RWPE2 (cell line): Measurements from ENCODE around the gene SMPX.

Source experiments
- ATAC-seq: fragments of 200-7000 bp; cut with Tn5 transposase; 3 replicates; pipeline ENCODE4 v1.9.1; 2021; ENCODE audit warnings: low read depth
- DNase-seq: peaks from one replicate; pipeline ENCODE4 v3.0.0-alpha.2; 2020; ENCODE audit warnings: low spot score
- H3K27ac ChIP-seq: fragments of 450-650 bp; 2 replicates; pipeline ENCODE4 v1.5.1; 2017; ENCODE audit warnings: mild to moderate bottlenecking; ENCODE audit not compliant: poor library complexity, severe bottlenecking
- H3K27me3 ChIP-seq: fragments of 250-450 bp; sonication (Bioruptor Pico); 2 replicates; pipeline ENCODE4 v1.5.1; 2021; ENCODE audit warnings: mild to moderate bottlenecking, moderate library complexity; ENCODE audit not compliant: insufficient read depth, poor library complexity, severe bottlenecking
- H3K36me3 ChIP-seq: fragments of 250-450 bp; sonication (Bioruptor Pico); 2 replicates; pipeline ENCODE4 v1.5.1; 2020; ENCODE audit warnings: low read depth, mild to moderate bottlenecking, moderate library complexity
- H3K4me1 ChIP-seq: fragments of 250-450 bp; sonication (Bioruptor Pico); 2 replicates; pipeline ENCODE4 v1.5.1; 2021; ENCODE audit warnings: mild to moderate bottlenecking, moderate library complexity; ENCODE audit not compliant: insufficient read depth, poor library complexity, severe bottlenecking
- H3K4me3 ChIP-seq: fragments of 250-450 bp; sonication (Bioruptor Pico); 2 replicates; pipeline ENCODE4 v1.5.1; 2021; ENCODE audit warnings: mild to moderate bottlenecking, moderate library complexity; ENCODE audit not compliant: severe bottlenecking
- H3K9me3 ChIP-seq: fragments of 250-450 bp; sonication (Bioruptor Pico); 2 replicates; pipeline ENCODE4 v1.5.1; 2021; ENCODE audit warnings: mild to moderate bottlenecking, moderate library complexity; ENCODE audit not compliant: severe bottlenecking
- CTCF ChIP-seq: fragments of 450-650 bp; IDR thresholded peaks from one replicate; pipeline ENCODE4 v1.5.1; 2017; ENCODE audit warnings: mild to moderate bottlenecking, moderate library complexity; ENCODE audit not compliant: poor library complexity, severe bottlenecking

Gene SMPX

GRCh38 chrX:21757960-21758359, at the start of gene SMPX:
TSS of gene SMPX (minus strand) at chrX:21758116. CDS start at chrX:21754290, 3,826 bp downstream.
- no peaks in the 10 kb centered on the region for H3K27me3 ChIP-seq
- TF ChIP-seq CTCF = no peak
- DNase-seq (no peak), ATAC-seq (no peak)
- H3K27ac ChIP-seq = no peak within 1 kb of the TSS
- no peak within 1 kb of the TSS for H3K4me3 ChIP-seq
- H3K9me3 ChIP-seq = no peaks in the 10 kb centered on the region
- no peaks in the 10 kb centered on the region for H3K4me1 ChIP-seq
- H3K36me3 ChIP-seq = no peaks in the 10 kb centered on the region

- Histone ChIP-seq H3K4me3 (no peak overlapping the region), H3K27me3 (no peaks in the 10 kb centered on the region), H3K27ac (no peak overlapping the region), H3K4me1 (no peaks in the 10 kb centered on the region), H3K9me3 (no peaks in the 10 kb centered on the region), H3K36me3 (no peaks in the 10 kb centered on the region)
- DNase-seq = no peak
- ATAC-seq = no peak
- TF ChIP-seq CTCF = no peak
Observed at GRCh38 chrX:21806691-21807090, 48.8 kb upstream of the SMPX start.

GRCh38 chrX:21802839-21803238, 44.9 kb upstream of the SMPX start:
- H3K36me3 ChIP-seq = no peaks in the 10 kb centered on the region
- H3K9me3 ChIP-seq = no peaks in the 10 kb centered on the region
- DNase-seq = no peak
- no peak overlapping the region for H3K4me3 ChIP-seq
- TF ChIP-seq CTCF = no peak
- ATAC-seq = no peak
- no peak overlapping the region for H3K27ac ChIP-seq
- no peaks in the 10 kb centered on the region for H3K4me1 ChIP-seq
- no peaks in the 10 kb centered on the region for H3K27me3 ChIP-seq

GRCh38 chrX:21802054-21802670, 44.2 kb upstream of the SMPX start:
- DNase-seq = no peak
- no peak for TF ChIP-seq CTCF
- no peak for ATAC-seq
- Histone ChIP-seq H3K27me3 (no peaks in the 10 kb centered on the region), H3K4me1 (no peaks in the 10 kb centered on the region), H3K9me3 (no peaks in the 10 kb centered on the region), H3K4me3 (no peak overlapping the region), H3K27ac (no peak overlapping the region), H3K36me3 (no peaks in the 10 kb centered on the region)

GRCh38 chrX:21800344-21800770, 42.4 kb upstream of the SMPX start:
- no peaks in the 10 kb centered on the region for H3K9me3 ChIP-seq
- H3K27ac ChIP-seq = no peak overlapping the region
- no peak for DNase-seq
- H3K27me3 ChIP-seq = no peaks in the 10 kb centered on the region
- H3K36me3 ChIP-seq = no peaks in the 10 kb centered on the region
- no peak for TF ChIP-seq CTCF
- no peaks in the 10 kb centered on the region for H3K4me1 ChIP-seq
- H3K4me3 ChIP-seq = no peak overlapping the region
- ATAC-seq = no peak; the same call in 2 of the 3 replicates
